H9 (cell line): ENCODE measurements around the gene CD84. TPM values are rescaled to one million over a fixed set of nuclear protein-coding genes. Genes with fewer than 3 reads are reported as not detected.

Experiments used
- DNase-seq: peaks from one replicate; pipeline ENCODE4 v3.0.0-alpha.2; 2017
- H2AFZ ChIP-seq: one replicate; pipeline ENCODE4 v1.6.1; 2013; ENCODE audit warnings: mild to moderate bottlenecking, low read length, control low read depth, moderate library complexity
- H2AK5ac ChIP-seq: 2 replicates; pipeline ENCODE4 v1.6.1; 2013; ENCODE audit warnings: low read length, control low read depth, mixed read lengths; ENCODE audit not compliant: insufficient read length
- H2BK120ac ChIP-seq: one replicate; pipeline ENCODE4 v1.6.1; 2013; ENCODE audit warnings: low read depth, mild to moderate bottlenecking, low read length, control low read depth, inconsistent platforms; ENCODE audit not compliant: poor library complexity, severe bottlenecking
- H2BK12ac ChIP-seq: 2 replicates; pipeline ENCODE4 v1.6.1; 2013; ENCODE audit warnings: low read length, control low read depth, mixed read lengths, low read depth; ENCODE audit not compliant: insufficient read length
- H2BK15ac ChIP-seq: 2 replicates; pipeline ENCODE4 v1.6.1; 2013; ENCODE audit warnings: low read depth, low read length, control low read depth
- H2BK20ac ChIP-seq: one replicate; pipeline ENCODE4 v1.6.1; 2013; ENCODE audit warnings: low read depth, mild to moderate bottlenecking, low read length, control low read depth, inconsistent platforms; ENCODE audit not compliant: poor library complexity, severe bottlenecking
- H2BK5ac ChIP-seq: 2 replicates; pipeline ENCODE4 v1.6.1; 2013; ENCODE audit warnings: low read length, control low read depth, mixed read lengths; ENCODE audit not compliant: insufficient read length
- H3K14ac ChIP-seq: 2 replicates; pipeline ENCODE4 v1.6.1; 2013; ENCODE audit warnings: low read length, control low read depth; ENCODE audit not compliant: insufficient read depth
- H3K18ac ChIP-seq: 2 replicates; pipeline ENCODE4 v1.6.1; 2013; ENCODE audit warnings: low read depth, mild to moderate bottlenecking, mixed read lengths, low read length, control low read depth; ENCODE audit not compliant: insufficient read length
- H3K23ac ChIP-seq: 2 replicates; pipeline ENCODE4 v1.6.1; 2013; ENCODE audit warnings: low read length, control low read depth, mixed read lengths, low read depth; ENCODE audit not compliant: insufficient read length
- H3K23me2 ChIP-seq: 2 replicates; pipeline ENCODE4 v1.6.1; 2013; ENCODE audit warnings: low read depth, mild to moderate bottlenecking, mixed read lengths, low read length, control low read depth; ENCODE audit not compliant: insufficient read length, poor library complexity, severe bottlenecking
- H3K27ac ChIP-seq: 2 replicates; pipeline ENCODE4 v1.5.1; 2013; ENCODE audit warnings: low read length, control low read depth, mixed read lengths, low read depth; ENCODE audit not compliant: insufficient read length
- H3K27me3 ChIP-seq: 2 replicates; pipeline ENCODE4 v1.6.1; 2013; ENCODE audit warnings: low read length, control low read depth, inconsistent platforms; ENCODE audit not compliant: insufficient read depth
- H3K4ac ChIP-seq: 2 replicates; pipeline ENCODE4 v1.6.1; 2013; ENCODE audit warnings: low read depth, mild to moderate bottlenecking, control low read depth, inconsistent platforms, low read length, moderate library complexity
- H3K4me1 ChIP-seq: 2 replicates; pipeline ENCODE4 v1.6.1; 2013; ENCODE audit warnings: low read length, control low read depth, inconsistent platforms; ENCODE audit not compliant: insufficient read depth
- H3K4me2 ChIP-seq: 2 replicates; pipeline ENCODE4 v1.6.1; 2013; ENCODE audit warnings: low read length, control low read depth, mixed read lengths; ENCODE audit not compliant: insufficient read length, insufficient read depth
- H3K56ac ChIP-seq: 2 replicates; pipeline ENCODE4 v1.6.1; 2013; ENCODE audit warnings: low read depth, mild to moderate bottlenecking, mixed read lengths, low read length, control low read depth; ENCODE audit not compliant: insufficient read length
- H3K79me1 ChIP-seq: 2 replicates; pipeline ENCODE4 v1.6.1; 2013; ENCODE audit warnings: low read depth, mild to moderate bottlenecking, moderate library complexity, low read length, control low read depth, inconsistent platforms; ENCODE audit not compliant: insufficient read depth, poor library complexity, severe bottlenecking
- H3K79me2 ChIP-seq: 2 replicates; pipeline ENCODE4 v1.6.1; 2013; ENCODE audit warnings: low read length, control low read depth, inconsistent platforms; ENCODE audit not compliant: insufficient read depth
- H3K9ac ChIP-seq: 2 replicates; pipeline ENCODE4 v1.6.1; 2013; ENCODE audit warnings: low read length, control low read depth, mixed read lengths; ENCODE audit not compliant: insufficient read length; ENCODE audit errors: extremely low read depth
- H3K9me3 ChIP-seq: one replicate; pipeline ENCODE4 v1.6.1; 2013; ENCODE audit warnings: low read depth, low read length, inconsistent platforms; ENCODE audit not compliant: control insufficient read depth
- H3T11ph ChIP-seq: one replicate; pipeline ENCODE4 v1.6.1; 2013; ENCODE audit warnings: mild to moderate bottlenecking, low read length, control low read depth, inconsistent platforms
- H4K20me1 ChIP-seq: one replicate; pipeline ENCODE4 v1.6.1; 2013; ENCODE audit not compliant: control insufficient read depth, insufficient read length, insufficient read depth
- H4K5ac ChIP-seq: 2 replicates; pipeline ENCODE4 v1.6.1; 2013; ENCODE audit warnings: low read depth, mild to moderate bottlenecking, mixed read lengths, low read length, control low read depth; ENCODE audit not compliant: insufficient read length
- H4K8ac ChIP-seq: replicated peaks from 2 replicates; pipeline ENCODE4 v1.6.1; 2013; ENCODE audit warnings: low read length, control low read depth, mixed read lengths, low read depth; ENCODE audit not compliant: insufficient read length
- H4K91ac ChIP-seq: 2 replicates; pipeline ENCODE4 v1.6.1; 2013; ENCODE audit warnings: low read depth, mild to moderate bottlenecking, moderate library complexity, mixed read lengths, low read length, control low read depth; ENCODE audit not compliant: insufficient read length
- H3K27ac Mint-ChIP-seq, 3 experiments: 2 replicates in 2 of 3; 3 replicates in 1 of 3; pipeline ENCODE4 v1.8.0; 2020 to 2021; ENCODE audit warnings: mixed read lengths in 3 of 3, mild to moderate bottlenecking in 1 of 3, moderate library complexity in 1 of 3
- H3K27me3 Mint-ChIP-seq: 2 replicates; pipeline ENCODE4 v1.8.0; 2021; ENCODE audit warnings: low read depth, mild to moderate bottlenecking, moderate library complexity, mixed read lengths
- H3K36me3 Mint-ChIP-seq, 3 experiments: 2 replicates in 2 of 3; 3 replicates in 1 of 3; pipeline ENCODE4 v1.8.0; 2020 to 2021; ENCODE audit warnings: low read depth in 3 of 3, mixed read lengths in 3 of 3; ENCODE audit not compliant: insufficient read depth in 1 of 3
- H3K4me1 Mint-ChIP-seq, 2 experiments: 2 replicates each; pipeline ENCODE4 v1.8.0; 2020; ENCODE audit warnings: mixed read lengths in 2 of 2
- H3K4me3 Mint-ChIP-seq, 2 experiments: 2 replicates in 1 of 2; 3 replicates in 1 of 2; pipeline ENCODE4 v1.8.0; 2020 to 2021; ENCODE audit warnings: mild to moderate bottlenecking in 2 of 2, mixed read lengths in 2 of 2, moderate library complexity in 1 of 2
- H3K9me3 Mint-ChIP-seq, 2 experiments: 2 replicates in 1 of 2; 3 replicates in 1 of 2; pipeline ENCODE4 v1.8.0; 2020; ENCODE audit warnings: mild to moderate bottlenecking in 2 of 2, mixed read lengths in 2 of 2, moderate library complexity in 1 of 2
- WGBS: extraction: QIAGEN DNeasy Blood & Tissue Kit; methylation state at CpG from one replicate; pipeline ENCODE4 v1.1.7; 2013; ENCODE audit warnings: missing lambda C conversion rate, low lambda C conversion rate, mixed read lengths; ENCODE audit not compliant: insufficient read length; ENCODE audit errors: extremely low coverage; 5-methylcytosine and 5-hydroxymethylcytosine counted together
- total RNA-seq: library from RNA; stranded (reverse); gene quantifications from 2 replicates; pipeline ENCODE4 v1.2.1, GENCODE V29; 2021
- TF ChIP-seq, protein P1 (sequence below): fragments of 200-600 bp; sonication (generic); conservative IDR thresholded peaks from 3 replicates; pipeline ENCODE4 v1.8.0; 2021; ENCODE audit warnings: antibody characterized with exemption, mild to moderate bottlenecking

The CD84 gene
- total RNA-seq, 1 experiment from 2014 or later: not detected

DNA sequence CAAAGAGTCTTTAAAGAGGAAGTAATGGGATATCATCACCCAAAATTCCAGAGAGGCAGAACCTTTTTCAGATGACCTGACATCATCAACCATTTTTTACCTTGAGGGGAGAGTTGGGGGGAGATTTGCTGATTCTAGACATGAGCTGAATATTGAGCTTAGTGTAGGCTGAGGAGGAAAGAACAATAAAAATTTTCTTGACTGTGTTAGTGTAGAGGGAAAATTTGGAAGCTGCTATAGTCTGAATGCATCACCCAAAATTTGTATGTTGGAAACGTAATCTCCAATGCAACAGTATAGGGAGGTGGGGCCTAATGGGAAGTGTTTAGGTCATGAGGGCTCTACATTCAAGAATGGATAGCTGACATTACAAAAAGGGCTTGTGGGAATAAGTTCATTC, 17.8 kb upstream of the CD84 start:
- Histone ChIP-seq H3K27ac (no peak overlapping the region), H2BK5ac (no peak overlapping the region), H3K18ac (no peak overlapping the region), H3K4me2 (no peak overlapping the region), H3K23me2 (no peaks in the 10 kb centered on the region), H3K23ac (no peak overlapping the region), H3K79me2 (no peaks in the 10 kb centered on the region), H2BK15ac (no peak overlapping the region), H3K56ac (no peak overlapping the region), H4K5ac (no peak overlapping the region), H2BK20ac (no peak overlapping the region), H2AFZ (no peak overlapping the region), H4K8ac (no peak overlapping the region), H3K4me1 (no peaks in the 10 kb centered on the region), H2BK120ac (no peak overlapping the region), H3K79me1 (no peaks in the 10 kb centered on the region), H3T11ph (no peak overlapping the region), H4K20me1 (no peaks in the 10 kb centered on the region), H3K9ac (no peak overlapping the region), H3K14ac (no peak overlapping the region), H2BK12ac (no peak overlapping the region), H2AK5ac (no peak overlapping the region), H3K27me3 (no peaks in the 10 kb centered on the region), H3K4ac (no peak overlapping the region), H3K9me3 (no peaks in the 10 kb centered on the region), H4K91ac (no peak overlapping the region)
- Mint-ChIP-seq H3K9me3 (peaks cover 31 to 39% of the 10 kb centered on the region in 2 experiments), H3K36me3 (peaks cover 10 to 34% (median 16%) of the 10 kb centered on the region in 3 experiments; a peak in 6 of 7 replicates), H3K27ac (no peak overlapping the region), H3K4me3 (no peak overlapping the region), H3K4me1 (peaks cover 6 to 10% of the 10 kb centered on the region in 2 experiments), H3K27me3 (peaks cover 4% of the 10 kb centered on the region; the same call in 1 of the 2 replicates)
- DNase-seq: no peak
- TF ChIP-seq, protein P1, sequence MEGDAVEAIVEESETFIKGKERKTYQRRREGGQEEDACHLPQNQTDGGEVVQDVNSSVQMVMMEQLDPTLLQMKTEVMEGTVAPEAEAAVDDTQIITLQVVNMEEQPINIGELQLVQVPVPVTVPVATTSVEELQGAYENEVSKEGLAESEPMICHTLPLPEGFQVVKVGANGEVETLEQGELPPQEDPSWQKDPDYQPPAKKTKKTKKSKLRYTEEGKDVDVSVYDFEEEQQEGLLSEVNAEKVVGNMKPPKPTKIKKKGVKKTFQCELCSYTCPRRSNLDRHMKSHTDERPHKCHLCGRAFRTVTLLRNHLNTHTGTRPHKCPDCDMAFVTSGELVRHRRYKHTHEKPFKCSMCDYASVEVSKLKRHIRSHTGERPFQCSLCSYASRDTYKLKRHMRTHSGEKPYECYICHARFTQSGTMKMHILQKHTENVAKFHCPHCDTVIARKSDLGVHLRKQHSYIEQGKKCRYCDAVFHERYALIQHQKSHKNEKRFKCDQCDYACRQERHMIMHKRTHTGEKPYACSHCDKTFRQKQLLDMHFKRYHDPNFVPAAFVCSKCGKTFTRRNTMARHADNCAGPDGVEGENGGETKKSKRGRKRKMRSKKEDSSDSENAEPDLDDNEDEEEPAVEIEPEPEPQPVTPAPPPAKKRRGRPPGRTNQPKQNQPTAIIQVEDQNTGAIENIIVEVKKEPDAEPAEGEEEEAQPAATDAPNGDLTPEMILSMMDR: no peak
- no CpG with 5 or more reads among the region's 1 CpG for WGBS
